CD4-positive, alpha-beta memory T cell (primary cell): ENCODE data around the gene IFT43. TPM values are rescaled to one million over a fixed set of nuclear protein-coding genes. Genes with fewer than 3 reads are reported as not detected.

ENCODE experiments used
- CTCF ChIA-PET: fragments of 350-600 bp; sonication (Branson Sonifier 250); formaldehyde crosslinking; loops from one replicate; lab custom pipeline; 2021; ENCODE audit warnings: inconsistent platforms; ENCODE audit not compliant: partially characterized antibody; lab: Charles Lee
- POLR2A ChIA-PET: fragments of 350-600 bp; sonication (Branson Sonifier 250); formaldehyde crosslinking; loops from one replicate; lab custom pipeline; 2021; ENCODE audit not compliant: partially characterized antibody; lab: Charles Lee
- DNase-seq, 5 donors: peaks; one replicate each; pipeline versions ENCODE4 v3.0.0 to v3.0.0-alpha.2; 2020 to 2022; ENCODE audit warnings: mixed read lengths in 1 of 5
- H3K27ac ChIP-seq: one replicate; pipeline ENCODE4 v1.7.0; 2013; ENCODE audit warnings: low read depth, low read length
- H3K27me3 ChIP-seq: 2 replicates; pipeline ENCODE4 v1.7.0; 2013; ENCODE audit warnings: mild to moderate bottlenecking, low read length, moderate library complexity; ENCODE audit not compliant: insufficient read depth
- H3K36me3 ChIP-seq: 2 replicates; pipeline ENCODE4 v1.7.0; 2013; ENCODE audit warnings: mild to moderate bottlenecking, low read length, moderate library complexity; ENCODE audit not compliant: insufficient read depth
- H3K4me1 ChIP-seq: 2 replicates; pipeline ENCODE4 v1.7.0; 2013; ENCODE audit warnings: mild to moderate bottlenecking, low read length, moderate library complexity; ENCODE audit not compliant: insufficient read depth
- H3K4me3 ChIP-seq, 2 donors: one replicate each; pipeline ENCODE4 v1.7.0; 2013; ENCODE audit warnings: low read length in 2 of 2, mild to moderate bottlenecking in 1 of 2
- H3K9me3 ChIP-seq, 2 donors: one replicate each; pipeline ENCODE4 v1.7.0; 2013; ENCODE audit warnings: low read length in 2 of 2, control low read depth in 1 of 2; ENCODE audit not compliant: control insufficient read depth in 1 of 2
- H3K27ac Mint-ChIP-seq, 7 donors: one replicate each; pipeline ENCODE4 v1.8.0; 2020 to 2021; ENCODE audit warnings: mixed read lengths in 7 of 7, mild to moderate bottlenecking in 6 of 7, inconsistent platforms in 3 of 7, moderate library complexity in 3 of 7
- H3K27me3 Mint-ChIP-seq, 2 donors: one replicate each; pipeline ENCODE4 v1.8.0; 2020 to 2021; ENCODE audit warnings: mixed read lengths in 2 of 2
- H3K36me3 Mint-ChIP-seq, 2 donors: one replicate each; pipeline ENCODE4 v1.8.0; 2020 to 2021; ENCODE audit warnings: mixed read lengths in 2 of 2, inconsistent platforms in 1 of 2, mild to moderate bottlenecking in 1 of 2
- H3K4me1 Mint-ChIP-seq, 4 donors: one replicate each; pipeline ENCODE4 v1.8.0; 2020 to 2021; ENCODE audit warnings: mixed read lengths in 4 of 4, mild to moderate bottlenecking in 1 of 4
- H3K4me3 Mint-ChIP-seq, 8 donors: one replicate each; pipeline ENCODE4 v1.8.0; 2020 to 2021; ENCODE audit warnings: mixed read lengths in 8 of 8, mild to moderate bottlenecking in 7 of 8, moderate library complexity in 6 of 8, inconsistent platforms in 3 of 8
- H3K9me3 Mint-ChIP-seq, 8 donors: one replicate each; pipeline ENCODE4 v1.8.0; 2020 to 2021; ENCODE audit warnings: mixed read lengths in 8 of 8, mild to moderate bottlenecking in 5 of 8, inconsistent platforms in 3 of 8, moderate library complexity in 1 of 8
- intact Hi-C: fragments of 100-400 bp; cut with micrococcal nuclease; formaldehyde crosslinking; loops from one replicate; pipeline ENCODE4 v1.15.1; 2023
- polyA plus RNA-seq, 2 donors: library from polyadenylated mRNA; unstranded; fragments of 300-500 nt; fragmentation: Illumina TruSeq; gene quantifications; one replicate each; pipeline ENCODE4 v1.2.3, GENCODE V29; 2021
- total RNA-seq, 2 experiments: library from RNA; stranded (reverse); gene quantifications; one replicate each; pipeline ENCODE4 v1.2.3, GENCODE V29; 2021

IFT43 gene
- total and polyA plus RNA-seq, 4 experiments from 2014 or later, result 10.5 to 30.7 (median 12.5) TPM

GRCh38 chr14:76023757-76024156, 38.2 kb downstream of the IFT43 start:
- intact Hi-C loops, result no loop called here
- ChIA-PET POLR2A (no interaction called here), CTCF (no interaction called here)
- no peak overlapping the region for H3K27ac ChIP-seq
- peaks cover 51 to 53% of the 10 kb centered on the region in 2 donors for H3K36me3 Mint-ChIP-seq
- H3K9me3 Mint-ChIP-seq, result peaks cover 0 to 17% (median 16%) of the 10 kb centered on the region in 8 donors
- no peak for DNase-seq
- no peaks in the 10 kb centered on the region for H3K4me1 Mint-ChIP-seq
- no peaks in the 10 kb centered on the region for H3K36me3 ChIP-seq
- no peaks in the 10 kb centered on the region for H3K27me3 ChIP-seq
- H3K9me3 ChIP-seq, result peaks cover 0 to 7% of the 10 kb centered on the region in 2 donors
- H3K4me3 Mint-ChIP-seq, result no peak overlapping the region
- H3K4me3 ChIP-seq, result no peak overlapping the region
- H3K4me1 ChIP-seq, result no peaks in the 10 kb centered on the region
- no peaks in the 10 kb centered on the region for H3K27me3 Mint-ChIP-seq
- no peak overlapping the region for H3K27ac Mint-ChIP-seq

- Mint-ChIP-seq H3K4me3 (no peak overlapping the region), H3K27ac (no peak overlapping the region), H3K4me1 (no peaks in the 10 kb centered on the region), H3K9me3 (peaks cover 0 to 13% (median 10%) of the 10 kb centered on the region in 8 donors), H3K27me3 (no peaks in the 10 kb centered on the region), H3K36me3 (peaks cover 46 to 51% of the 10 kb centered on the region in 2 donors)
- CTCF ChIA-PET, result no interaction called here
- intact Hi-C loops, result no loop called here
- Histone ChIP-seq H3K4me3 (no peak overlapping the region), H3K27ac (no peak overlapping the region), H3K4me1 (no peaks in the 10 kb centered on the region), H3K27me3 (no peaks in the 10 kb centered on the region), H3K9me3 (peaks cover 0 to under 1% of the 10 kb centered on the region in 2 donors), H3K36me3 (no peaks in the 10 kb centered on the region)
- POLR2A ChIA-PET, result no interaction called here
- no peak for DNase-seq
Observed at GRCh38 chr14:76024211-76024907, 38.8 kb downstream of the IFT43 start.

- Mint-ChIP-seq H3K36me3 (peaks cover 0 to 4% of the 10 kb centered on the region in 2 donors), H3K27ac (no peak overlapping the region), H3K9me3 (no peaks in the 10 kb centered on the region), H3K27me3 (no peaks in the 10 kb centered on the region), H3K4me1 (no peaks in the 10 kb centered on the region), H3K4me3 (no peak overlapping the region)
- no peaks in the 10 kb centered on the region for H3K4me1 ChIP-seq
- no peak overlapping the region for H3K4me3 ChIP-seq
- intact Hi-C loops, result no loop called here
- no peaks in the 10 kb centered on the region for H3K27me3 ChIP-seq
- H3K27ac ChIP-seq, result no peak overlapping the region
- no peaks in the 10 kb centered on the region for H3K36me3 ChIP-seq
- no peaks in the 10 kb centered on the region for H3K9me3 ChIP-seq
- CTCF ChIA-PET, result no interaction called here
- POLR2A ChIA-PET, result no interaction called here
- no peak for DNase-seq
Observed at GRCh38 chr14:76034566-76034965, 49.0 kb downstream of the IFT43 start.

- Mint-ChIP-seq H3K27me3 (no peaks in the 10 kb centered on the region), H3K4me3 (no peak overlapping the region), H3K9me3 (no peaks in the 10 kb centered on the region), H3K27ac (no peak overlapping the region), H3K36me3 (no peaks in the 10 kb centered on the region), H3K4me1 (no peaks in the 10 kb centered on the region)
- intact Hi-C loops, result no loop called here
- H3K27ac ChIP-seq, result no peak overlapping the region
- ChIA-PET CTCF (interaction anchor here (1.2 to 2.0 kb wide), 2 partner anchors 10 to 312 kb away, joined by 4 to 10 read pairs; no protein-coding TSS in a partner anchor), POLR2A (no interaction called here)
- H3K27me3 ChIP-seq, result no peaks in the 10 kb centered on the region
- H3K4me1 ChIP-seq, result no peaks in the 10 kb centered on the region
- DNase-seq, result no peak
- no peaks in the 10 kb centered on the region for H3K36me3 ChIP-seq
- no peaks in the 10 kb centered on the region for H3K9me3 ChIP-seq
- no peak overlapping the region for H3K4me3 ChIP-seq
Observed at GRCh38 chr14:76040704-76041103, 55.1 kb downstream of the IFT43 start.

- H3K4me1 Mint-ChIP-seq, result peaks cover 0 to 2% (median 0%) of the 10 kb centered on the region in 4 donors
- no peaks in the 10 kb centered on the region for H3K27me3 Mint-ChIP-seq
- H3K4me3 Mint-ChIP-seq, result no peak overlapping the region
- DNase-seq, result no peak
- H3K9me3 Mint-ChIP-seq, result no peaks in the 10 kb centered on the region
- no peaks in the 10 kb centered on the region for H3K9me3 ChIP-seq
- H3K36me3 ChIP-seq, result no peaks in the 10 kb centered on the region
- H3K4me1 ChIP-seq, result no peaks in the 10 kb centered on the region
- H3K27me3 ChIP-seq, result no peaks in the 10 kb centered on the region
- no peak overlapping the region for H3K4me3 ChIP-seq
- intact Hi-C loops, result no loop called here
- no peak overlapping the region for H3K27ac ChIP-seq
- POLR2A ChIA-PET, result no interaction called here
- peak overlapping the region in 1 of 7 donors; percentile 18 for H3K27ac Mint-ChIP-seq
- no peaks in the 10 kb centered on the region for H3K36me3 Mint-ChIP-seq
- CTCF ChIA-PET, result interaction anchor here (7.0 kb wide), 1 partner anchor 309 kb away, joined by 165 read pairs; no protein-coding TSS in a partner anchor
Observed at GRCh38 chr14:76045773-76046172, 60.2 kb downstream of the IFT43 start.

- Mint-ChIP-seq H3K27me3 (no peaks in the 10 kb centered on the region), H3K36me3 (no peaks in the 10 kb centered on the region), H3K27ac (no peak overlapping the region), H3K9me3 (no peaks in the 10 kb centered on the region), H3K4me3 (no peak overlapping the region), H3K4me1 (peaks cover 0 to 2% (median 0%) of the 10 kb centered on the region in 4 donors)
- Histone ChIP-seq H3K27ac (no peak overlapping the region), H3K4me1 (no peaks in the 10 kb centered on the region), H3K27me3 (no peaks in the 10 kb centered on the region), H3K36me3 (no peaks in the 10 kb centered on the region), H3K9me3 (no peaks in the 10 kb centered on the region), H3K4me3 (no peak overlapping the region)
- ChIA-PET CTCF (interaction anchor here (0.7 to 7.0 kb wide), 19 partner anchors 9 to 601 kb away, joined by 3 to 165 read pairs (median 5); no protein-coding TSS in a partner anchor), POLR2A (interaction anchor here (1.0 kb wide), 1 partner anchor 303 kb away, joined by 3 read pairs; no protein-coding TSS in a partner anchor)
- intact Hi-C loops, result loop anchor here (5.0 kb wide), 1 partner anchor 143 kb away; no protein-coding TSS in a partner anchor
- DNase-seq, result no peak
Observed at GRCh38 chr14:76050250-76050649, 64.7 kb downstream of the IFT43 start.

GRCh38 chr14:76050797-76051392, 65.3 kb downstream of the IFT43 start:
- Histone ChIP-seq H3K27ac (no peak overlapping the region), H3K27me3 (no peaks in the 10 kb centered on the region), H3K4me1 (no peaks in the 10 kb centered on the region), H3K9me3 (no peaks in the 10 kb centered on the region), H3K4me3 (no peak overlapping the region), H3K36me3 (no peaks in the 10 kb centered on the region)
- H3K4me3 Mint-ChIP-seq, result no peak overlapping the region
- no peaks in the 10 kb centered on the region for H3K27me3 Mint-ChIP-seq
- no peaks in the 10 kb centered on the region for H3K36me3 Mint-ChIP-seq
- peak in 4 of 5 donors; percentile 36 to 56 (median 49) for DNase-seq
- H3K27ac Mint-ChIP-seq, result no peak overlapping the region
- ChIA-PET CTCF (interaction anchor here (0.7 to 7.0 kb wide), 20 partner anchors 9 to 600 kb away, joined by 3 to 165 read pairs (median 4); no protein-coding TSS in a partner anchor), POLR2A (interaction anchor here (1.0 kb wide), 1 partner anchor 302 kb away, joined by 3 read pairs; no protein-coding TSS in a partner anchor)
- peaks cover 0 to 2% (median 0%) of the 10 kb centered on the region in 4 donors for H3K4me1 Mint-ChIP-seq
- intact Hi-C loops, result loop anchor here (5.0 kb wide), 1 partner anchor 144 kb away; no protein-coding TSS in a partner anchor
- no peaks in the 10 kb centered on the region for H3K9me3 Mint-ChIP-seq
